ENCODE data around the gene OTOS. TPM values are rescaled to one million over a fixed set of nuclear protein-coding genes. Genes with fewer than 3 reads are reported as not detected.
A peak's percentile ranks its signal among the peaks of the same experiment; 100 is the strongest.

OTOS gene
- total RNA-seq, 2 experiments from 2014 or later = not detected

- DNase-seq (no peak), ATAC-seq (no peak)
- ChIA-PET CTCF (interaction anchor here (0.8 kb wide), 1 partner anchor 20 kb away, joined by 3 read pairs; no protein-coding TSS in a partner anchor), POLR2A (no interaction called here)
- peaks cover 10% of the 10 kb centered on the region for H3K4me1 Mint-ChIP-seq (ENCODE audit: low read depth)
- H3K27ac Mint-ChIP-seq = no peak overlapping the region
- intact Hi-C loops (cut with micrococcal nuclease) = no loop called here
- H3K27me3 Mint-ChIP-seq = no peaks in the 10 kb centered on the region
- no peak overlapping the region for H3K4me3 Mint-ChIP-seq
- no peaks in the 10 kb centered on the region for H3K9me3 Mint-ChIP-seq
- H3K36me3 Mint-ChIP-seq (ENCODE audit: low read depth) = peaks cover 24% of the 10 kb centered on the region
- TF ChIP-seq CTCF (IDR thresholded peaks at IDR 0.05) = no peak
Observed at GRCh38 chr2:240123821-240124650, 16.4 kb downstream of the OTOS start.

- H3K27me3 Mint-ChIP-seq = peaks cover 2% of the 10 kb centered on the region
- no peak for DNase-seq
- H3K4me1 Mint-ChIP-seq (ENCODE audit: low read depth) = peaks cover 10% of the 10 kb centered on the region
- ATAC-seq = no peak
- TF ChIP-seq CTCF (IDR thresholded peaks at IDR 0.05) = no peak
- CTCF ChIA-PET = no interaction called here
- no peak overlapping the region for H3K4me3 Mint-ChIP-seq
- no peak overlapping the region for H3K27ac Mint-ChIP-seq
- intact Hi-C loops (cut with micrococcal nuclease) = no loop called here
- H3K9me3 Mint-ChIP-seq = no peaks in the 10 kb centered on the region
- POLR2A ChIA-PET = no interaction called here
- peaks cover 6% of the 10 kb centered on the region for H3K36me3 Mint-ChIP-seq (ENCODE audit: low read depth)
Observed at GRCh38 chr2:240121675-240122074, 18.8 kb downstream of the OTOS start.

- H3K27me3 Mint-ChIP-seq = peaks cover 2% of the 10 kb centered on the region
- no peak for DNase-seq
- H3K9me3 Mint-ChIP-seq = no peaks in the 10 kb centered on the region
- TF ChIP-seq CTCF (IDR thresholded peaks at IDR 0.05) = no peak
- ChIA-PET CTCF (no interaction called here), POLR2A (no interaction called here)
- intact Hi-C loops (cut with micrococcal nuclease) = no loop called here
- H3K36me3 Mint-ChIP-seq (ENCODE audit: low read depth) = peaks cover under 1% of the 10 kb centered on the region
- H3K4me3 Mint-ChIP-seq = no peak overlapping the region
- peak; percentile 64 for ATAC-seq
- H3K27ac Mint-ChIP-seq = no peak overlapping the region
- peaks cover 10% of the 10 kb centered on the region for H3K4me1 Mint-ChIP-seq (ENCODE audit: low read depth)
Observed at GRCh38 chr2:240121190-240121589, 19.3 kb downstream of the OTOS start.

GRCh38 chr2:240114233-240114632 is 26.2 kb downstream of the OTOS start:
- no peaks in the 10 kb centered on the region for H3K4me1 Mint-ChIP-seq (ENCODE audit: low read depth)
- H3K36me3 Mint-ChIP-seq (ENCODE audit: low read depth) = no peaks in the 10 kb centered on the region
- H3K27ac Mint-ChIP-seq = no peak overlapping the region
- DNase-seq (no peak), ATAC-seq (no peak)
- POLR2A ChIA-PET = no interaction called here
- CTCF ChIA-PET = no interaction called here
- peaks cover 20% of the 10 kb centered on the region for H3K27me3 Mint-ChIP-seq
- H3K9me3 Mint-ChIP-seq = no peaks in the 10 kb centered on the region
- TF ChIP-seq CTCF (IDR thresholded peaks at IDR 0.05) = no peak
- intact Hi-C loops (cut with micrococcal nuclease) = no loop called here
- H3K4me3 Mint-ChIP-seq = no peak overlapping the region

- Mint-ChIP-seq H3K9me3 (no peaks in the 10 kb centered on the region), H3K4me3 (no peak overlapping the region), H3K27ac (no peak overlapping the region), H3K4me1 (ENCODE audit: low read depth) (no peaks in the 10 kb centered on the region), H3K36me3 (ENCODE audit: low read depth) (no peaks in the 10 kb centered on the region), H3K27me3 (peaks cover 19% of the 10 kb centered on the region)
- DNase-seq (no peak), ATAC-seq (no peak)
- POLR2A ChIA-PET = no interaction called here
- no peak for TF ChIP-seq CTCF (IDR thresholded peaks at IDR 0.05)
- intact Hi-C loops (cut with micrococcal nuclease) = no loop called here
- CTCF ChIA-PET = interaction anchor here (2.7 kb wide), 1 partner anchor 52 kb away, joined by 12 read pairs; no protein-coding TSS in a partner anchor
Observed at GRCh38 chr2:240112914-240113690, 27.4 kb downstream of the OTOS start.
